HG03064 (cell line): ENCODE data around the gene MTA3.
"Not testable (repeated sequence)": the region's sequence is repeated elsewhere in the genome, so short reads cannot be mapped to it uniquely, and the experiment has no call there.

ENCODE experiments used
- ATAC-seq: cut with Tn5 transposase; IDR thresholded peaks from one replicate; pipeline ENCODE4 v1.9.1; 2021; ENCODE audit warnings: low read depth; ENCODE audit not compliant: unreplicated experiment

The MTA3 gene

DNA sequence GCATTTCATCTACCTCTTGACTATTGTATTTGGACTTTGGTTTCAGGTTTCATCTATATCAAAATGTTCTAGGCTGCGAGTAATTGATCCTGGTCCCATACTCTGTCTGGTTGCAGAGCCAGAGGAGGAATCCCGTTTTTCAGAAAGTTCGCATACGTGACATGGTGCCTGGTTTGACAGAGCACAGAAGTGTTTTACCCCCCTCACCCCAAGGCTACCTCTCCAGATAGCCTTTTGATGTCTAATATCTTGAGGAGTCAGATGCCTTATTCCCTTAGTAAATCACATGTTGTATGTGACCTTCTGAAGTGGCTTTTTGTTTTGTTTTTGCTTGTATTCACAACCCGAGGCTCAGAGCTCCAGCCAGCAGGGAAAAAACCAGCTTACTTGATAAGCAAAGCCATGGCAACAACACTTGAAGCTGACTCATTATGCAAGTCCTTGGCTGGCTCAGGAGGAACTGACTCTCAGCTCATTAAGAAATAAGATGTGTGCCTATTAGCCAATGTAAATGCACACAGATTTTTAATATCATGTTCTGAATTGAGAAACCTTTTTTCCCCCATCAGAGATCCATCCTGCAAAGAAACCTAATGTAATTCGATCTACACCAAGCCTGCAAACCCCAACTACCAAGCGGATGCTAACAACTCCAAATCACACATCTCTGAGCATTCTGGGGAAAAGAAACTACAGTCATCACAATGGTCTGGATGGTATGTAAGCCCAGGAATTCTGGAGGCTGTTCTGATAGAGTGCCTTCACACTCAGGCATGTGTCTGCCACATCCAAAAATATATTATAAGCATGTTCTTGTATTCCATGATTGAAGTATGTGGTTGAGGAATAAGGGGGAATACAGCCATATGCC lies 154.1 kb downstream of the MTA3 start:
- ATAC-seq: peak; percentile 97

DNA sequence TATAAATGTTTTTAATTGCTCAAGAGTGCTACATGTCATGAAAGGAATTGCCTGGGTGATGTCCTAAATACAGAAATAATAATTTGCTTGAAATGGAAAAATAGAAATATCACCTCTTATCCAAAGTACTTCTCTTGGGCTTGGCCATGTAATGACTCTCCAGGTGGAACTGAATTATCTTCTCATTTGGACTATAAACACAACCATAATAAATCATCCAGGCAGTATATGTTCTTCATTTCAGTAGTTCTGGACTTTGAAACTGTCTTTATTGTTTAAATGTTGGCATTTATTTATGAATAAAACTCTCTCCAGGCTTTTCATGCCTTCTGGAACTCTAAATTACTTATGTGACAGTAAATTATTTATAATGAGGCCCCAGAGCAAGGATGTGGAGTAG lies 155.0 kb downstream of the MTA3 start:
- no peak for ATAC-seq

DNA sequence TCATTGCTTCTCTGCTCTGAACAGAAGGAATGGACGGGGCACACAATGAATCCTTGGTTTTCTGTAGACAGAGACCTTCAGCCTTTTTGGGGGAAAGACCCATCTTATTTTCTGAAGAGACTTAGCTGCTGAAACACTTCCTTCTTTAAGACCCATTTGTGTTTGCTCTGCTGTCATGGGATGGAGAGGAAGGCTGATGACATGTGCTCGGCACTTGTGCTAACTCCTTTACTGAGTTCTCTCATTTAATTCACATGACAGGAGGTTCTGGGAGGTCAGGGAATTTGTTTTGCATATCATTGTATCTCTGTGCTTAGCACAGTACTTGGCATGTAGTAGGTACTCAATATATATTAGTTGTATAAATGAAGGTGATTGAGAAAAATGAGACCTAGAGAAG lies 156.5 kb downstream of the MTA3 start:
- no peak for ATAC-seq

DNA sequence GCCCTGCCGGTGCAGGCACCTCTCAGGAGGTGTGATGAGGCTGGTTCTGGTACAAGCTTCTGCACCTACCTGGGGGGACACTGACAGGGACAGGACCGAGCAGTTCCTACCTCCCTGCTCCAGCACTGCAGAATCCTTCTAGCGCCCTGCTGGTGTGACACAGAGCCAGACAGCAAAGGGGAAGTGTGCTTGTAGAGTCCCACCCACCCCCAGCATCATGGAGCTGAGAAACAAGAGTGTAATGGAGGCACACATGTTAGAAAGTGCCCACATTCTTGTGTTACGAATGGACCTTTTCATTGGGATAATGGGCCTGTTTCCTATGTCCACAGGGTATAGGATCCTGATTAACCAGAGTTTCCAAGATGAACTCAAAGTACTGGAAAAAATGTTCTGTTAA lies 157.2 kb downstream of the MTA3 start:
- no peak for ATAC-seq

DNA sequence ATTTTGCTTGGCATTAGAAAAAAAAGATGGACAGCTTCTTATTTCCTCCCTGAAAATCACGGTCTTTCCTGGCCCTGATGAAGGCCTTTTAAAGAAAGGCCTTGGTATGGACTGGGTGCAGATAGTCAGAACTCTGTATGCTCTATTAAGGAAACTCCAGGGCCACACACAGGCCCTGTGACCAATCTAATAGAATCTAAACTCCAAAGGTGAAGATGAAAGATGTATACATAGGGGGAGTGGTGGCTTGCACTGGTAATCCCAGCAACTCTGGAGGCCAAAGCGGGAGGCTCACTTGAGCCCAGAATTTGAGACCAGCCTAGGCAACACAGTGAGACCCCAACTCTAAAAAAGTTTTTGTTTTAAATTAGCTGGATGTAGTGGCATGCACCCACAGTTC lies 158.2 kb downstream of the MTA3 start:
- no peak for ATAC-seq

DNA sequence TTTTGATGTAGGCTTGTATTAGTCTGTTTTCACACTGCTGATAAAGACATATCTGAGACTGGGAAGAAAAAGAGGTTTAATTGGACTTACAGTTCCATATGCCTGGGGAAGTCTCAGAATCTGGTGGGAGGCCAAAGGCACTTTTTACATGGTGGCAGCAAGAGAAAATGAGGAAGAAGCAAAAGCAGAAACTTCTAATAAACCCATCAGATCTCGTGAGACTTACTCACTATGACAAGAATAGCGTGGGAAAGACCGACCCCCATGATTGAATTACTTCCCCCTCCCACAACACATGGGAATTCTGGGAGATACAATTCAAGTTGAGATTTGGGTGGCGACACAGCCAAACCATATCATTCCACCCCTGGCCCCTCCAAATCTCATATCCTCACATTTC lies 162.9 kb downstream of the MTA3 start:
- ATAC-seq: not testable (repeated sequence)

DNA sequence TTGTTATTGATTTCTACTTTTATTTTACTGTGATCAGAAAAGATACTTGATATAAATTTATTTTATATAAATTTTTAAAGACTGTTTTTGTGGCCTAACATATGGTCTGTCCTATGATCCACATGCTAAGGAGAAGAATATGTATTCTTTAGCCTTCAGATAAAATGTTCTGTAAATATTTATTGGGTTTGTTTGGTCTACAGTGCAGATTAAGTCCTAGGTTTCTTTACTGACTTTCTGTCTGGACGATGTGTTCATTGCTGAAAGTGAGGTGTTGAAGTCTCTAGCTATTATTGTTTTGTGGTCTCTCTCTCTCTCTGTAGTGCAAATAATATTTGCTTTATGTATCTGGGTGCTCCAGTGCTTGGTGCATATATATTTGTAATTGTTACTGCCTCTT lies 165.4 kb downstream of the MTA3 start:
- no peak for ATAC-seq

DNA sequence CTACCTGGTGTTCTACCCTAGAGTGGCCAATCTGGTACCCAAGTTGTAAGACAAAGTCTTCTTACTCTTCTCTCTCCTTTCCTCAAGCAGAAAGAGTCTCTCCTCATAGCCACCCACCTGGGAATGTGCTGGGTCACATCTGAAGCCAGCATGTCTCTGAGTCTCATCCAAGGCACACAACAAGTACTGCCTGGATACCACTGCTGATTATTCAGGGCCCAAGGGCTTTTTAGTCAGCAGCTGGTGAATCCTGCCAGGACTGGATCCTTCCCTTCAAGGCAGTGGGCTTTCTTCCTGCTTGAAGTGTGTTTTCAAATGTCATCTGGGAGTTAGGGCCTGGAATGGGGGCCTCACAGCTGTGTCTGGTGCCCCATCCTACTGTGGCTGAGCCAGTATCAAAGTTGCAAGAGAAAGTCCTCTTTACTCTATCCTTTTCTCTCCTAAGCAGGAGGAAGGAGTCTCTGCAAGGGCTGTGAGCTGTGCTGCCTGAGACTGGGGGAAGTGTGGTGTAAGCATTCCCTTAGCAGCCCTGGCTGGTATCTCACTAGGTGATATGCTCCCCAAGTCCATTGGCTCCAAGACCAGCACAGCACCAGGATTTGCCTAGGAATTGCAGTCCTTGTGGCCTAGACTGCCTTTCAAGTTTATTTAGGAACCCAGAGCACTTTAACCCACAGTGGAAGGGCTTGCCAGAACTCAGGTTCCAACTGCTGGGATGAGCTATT lies 168.3 kb downstream of the MTA3 start:
- no peak for ATAC-seq

DNA sequence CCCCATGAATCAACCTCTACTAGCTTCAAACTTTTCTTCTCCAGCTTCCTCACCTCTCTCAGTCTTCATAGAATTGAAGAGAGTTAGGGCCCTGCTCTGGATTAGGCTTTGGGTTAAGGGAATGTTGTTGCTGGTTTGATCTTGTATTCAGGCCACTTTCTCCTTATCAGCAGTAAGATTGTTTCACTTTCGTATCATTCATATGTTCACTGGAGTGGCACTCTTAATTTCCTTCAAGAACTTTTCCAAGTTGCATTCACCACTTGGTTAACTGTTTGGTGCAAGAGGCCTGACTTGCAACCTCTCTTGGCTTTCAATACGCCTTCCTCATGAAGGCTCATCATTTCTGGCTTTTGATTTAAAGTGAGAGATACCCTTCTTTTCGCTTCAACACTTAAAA lies 172.7 kb downstream of the MTA3 start:
- no peak for ATAC-seq

DNA sequence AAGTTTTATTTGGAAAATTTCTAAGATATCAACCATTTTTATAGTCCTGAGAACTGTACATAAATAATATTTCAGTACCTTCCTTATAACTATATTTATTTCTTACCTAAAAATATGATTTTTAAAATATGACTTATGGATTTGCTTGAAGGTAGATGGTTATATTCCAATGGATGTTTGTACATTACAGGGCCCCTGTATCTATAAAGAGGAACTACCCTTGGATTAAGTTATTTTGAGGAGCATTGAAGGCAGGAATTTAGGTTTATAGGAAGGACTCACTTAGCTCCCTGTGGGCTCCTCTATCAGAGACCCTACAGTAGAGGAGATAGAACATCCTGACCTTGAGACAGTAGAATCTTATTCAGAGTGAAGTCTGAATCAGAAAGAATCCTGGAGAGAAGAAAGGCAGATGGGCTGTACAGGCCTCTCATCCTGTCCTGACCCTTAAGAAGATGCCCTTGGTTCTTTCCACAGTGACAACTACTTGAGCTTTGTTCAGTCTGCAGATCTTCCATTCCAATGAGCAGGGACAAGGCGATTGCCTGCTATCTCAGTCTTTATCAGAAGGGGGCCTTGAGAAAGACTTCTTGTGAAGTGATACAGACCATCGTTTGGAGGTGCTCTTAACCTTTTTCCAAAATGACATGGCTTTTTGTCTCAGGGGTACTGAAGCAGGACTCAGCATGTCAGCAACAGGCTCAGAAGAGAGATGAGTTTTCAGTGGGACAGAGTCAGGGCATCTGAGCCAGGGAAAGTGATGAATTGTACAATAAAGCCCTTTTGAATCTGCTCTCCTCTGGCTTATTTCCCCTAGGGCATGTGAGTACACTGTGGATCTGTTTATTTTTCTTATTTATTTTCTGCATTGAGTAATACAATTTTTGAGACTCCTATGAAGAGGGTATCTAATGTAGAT lies 174.6 kb downstream of the MTA3 start:
- ATAC-seq: no peak

DNA sequence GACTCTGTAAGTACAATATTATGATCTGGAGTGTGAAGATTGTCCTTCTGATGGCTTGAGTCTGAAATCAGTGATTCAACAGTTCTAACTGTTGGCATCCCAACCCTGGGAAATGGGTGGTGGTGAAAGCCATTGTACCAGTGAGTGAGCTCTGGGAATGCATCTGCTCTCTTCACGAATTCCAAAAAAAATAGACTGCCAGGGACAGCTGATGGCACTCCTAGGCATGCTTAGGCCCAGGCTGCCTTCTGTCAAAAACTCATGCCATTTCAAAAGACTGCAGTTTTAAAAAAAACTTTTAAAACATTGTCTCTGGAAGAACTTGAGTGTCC lies 175.2 kb downstream of the MTA3 start:
- no peak for ATAC-seq

DNA sequence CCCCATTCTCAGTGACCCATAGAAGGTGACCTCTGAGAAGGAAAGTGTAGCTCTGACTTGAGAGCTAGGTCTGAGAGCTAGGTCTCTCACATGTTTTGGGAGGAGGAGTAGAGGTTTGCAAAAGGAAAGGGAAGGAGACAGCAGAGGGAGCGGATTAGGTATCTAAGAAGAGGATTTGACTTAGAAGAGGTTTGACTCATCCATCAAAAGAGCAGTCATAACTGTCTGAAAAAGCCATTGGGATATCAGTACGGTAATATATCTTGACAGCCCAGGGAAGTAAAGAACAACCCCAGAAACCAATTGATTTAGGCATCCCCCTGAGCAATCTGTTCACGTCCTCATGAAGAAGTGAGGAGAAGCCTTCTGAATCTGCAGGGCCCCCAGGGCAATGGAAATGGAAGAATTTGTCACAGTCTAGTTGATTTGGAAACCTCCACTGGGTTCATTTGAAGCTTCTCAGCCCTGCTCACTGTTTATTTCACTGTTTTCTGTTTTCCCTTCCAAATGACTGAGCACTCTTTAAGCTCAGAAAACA lies 176.2 kb downstream of the MTA3 start:
- no peak for ATAC-seq

DNA sequence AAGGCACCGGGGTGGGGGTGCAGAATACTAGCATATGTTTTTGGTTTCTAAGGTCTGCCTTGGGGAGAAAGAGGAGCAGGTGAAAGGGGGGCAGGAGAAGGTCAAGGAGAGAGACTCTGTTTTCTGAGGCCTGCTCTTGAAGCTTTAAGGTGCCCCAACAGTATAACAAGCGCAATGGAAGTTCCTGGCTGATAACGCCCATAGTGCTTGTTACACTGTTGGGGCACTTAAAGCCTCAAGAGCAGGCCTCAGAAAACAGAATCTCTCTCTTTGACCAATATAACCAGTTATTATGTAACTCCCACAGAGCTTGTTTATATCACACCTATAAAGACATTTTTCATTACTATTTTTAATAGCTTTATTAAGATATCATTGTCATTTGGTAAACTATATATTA lies 179.0 kb downstream of the MTA3 start:
- ATAC-seq: no peak

DNA sequence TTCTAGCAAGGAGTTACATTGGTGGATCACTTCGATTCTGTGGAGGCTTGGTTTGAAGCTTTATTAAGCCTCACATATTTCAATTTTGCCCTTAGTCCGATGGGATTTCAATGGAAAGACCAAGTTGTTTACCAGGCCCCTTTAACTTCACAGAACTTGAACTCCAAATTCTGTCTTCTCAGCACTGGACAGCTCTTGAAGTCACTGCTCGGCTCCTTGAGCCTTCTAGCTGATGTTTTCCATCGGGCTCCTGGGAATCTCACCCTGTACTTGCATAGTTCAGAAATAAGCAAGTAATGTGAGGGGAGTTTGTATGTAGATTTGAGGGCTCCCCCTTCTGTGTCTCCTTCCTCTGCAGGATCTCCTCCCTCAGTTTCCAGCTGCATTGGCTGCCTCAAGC lies 180.4 kb downstream of the MTA3 start:
- no peak for ATAC-seq

DNA sequence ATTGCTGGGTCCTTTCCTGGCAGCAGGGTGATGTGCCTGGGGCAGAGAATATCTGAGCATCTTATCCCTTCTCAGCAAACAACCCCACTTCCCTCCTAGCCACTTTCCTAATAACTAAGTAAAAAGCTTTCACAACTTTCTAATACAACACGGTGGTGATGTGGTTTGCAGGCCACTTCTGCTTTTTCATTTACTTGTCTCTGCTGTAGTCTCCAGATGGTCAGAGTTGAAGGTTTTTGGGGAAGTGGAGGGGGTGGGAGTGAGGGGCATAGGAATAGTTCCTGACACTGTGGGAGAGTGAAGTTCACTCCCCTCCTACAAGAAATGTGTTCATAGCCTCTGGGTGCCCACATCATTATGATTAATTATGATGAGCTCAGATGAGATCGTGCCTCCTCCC lies 183.9 kb downstream of the MTA3 start:
- peak; percentile 36 for ATAC-seq

DNA sequence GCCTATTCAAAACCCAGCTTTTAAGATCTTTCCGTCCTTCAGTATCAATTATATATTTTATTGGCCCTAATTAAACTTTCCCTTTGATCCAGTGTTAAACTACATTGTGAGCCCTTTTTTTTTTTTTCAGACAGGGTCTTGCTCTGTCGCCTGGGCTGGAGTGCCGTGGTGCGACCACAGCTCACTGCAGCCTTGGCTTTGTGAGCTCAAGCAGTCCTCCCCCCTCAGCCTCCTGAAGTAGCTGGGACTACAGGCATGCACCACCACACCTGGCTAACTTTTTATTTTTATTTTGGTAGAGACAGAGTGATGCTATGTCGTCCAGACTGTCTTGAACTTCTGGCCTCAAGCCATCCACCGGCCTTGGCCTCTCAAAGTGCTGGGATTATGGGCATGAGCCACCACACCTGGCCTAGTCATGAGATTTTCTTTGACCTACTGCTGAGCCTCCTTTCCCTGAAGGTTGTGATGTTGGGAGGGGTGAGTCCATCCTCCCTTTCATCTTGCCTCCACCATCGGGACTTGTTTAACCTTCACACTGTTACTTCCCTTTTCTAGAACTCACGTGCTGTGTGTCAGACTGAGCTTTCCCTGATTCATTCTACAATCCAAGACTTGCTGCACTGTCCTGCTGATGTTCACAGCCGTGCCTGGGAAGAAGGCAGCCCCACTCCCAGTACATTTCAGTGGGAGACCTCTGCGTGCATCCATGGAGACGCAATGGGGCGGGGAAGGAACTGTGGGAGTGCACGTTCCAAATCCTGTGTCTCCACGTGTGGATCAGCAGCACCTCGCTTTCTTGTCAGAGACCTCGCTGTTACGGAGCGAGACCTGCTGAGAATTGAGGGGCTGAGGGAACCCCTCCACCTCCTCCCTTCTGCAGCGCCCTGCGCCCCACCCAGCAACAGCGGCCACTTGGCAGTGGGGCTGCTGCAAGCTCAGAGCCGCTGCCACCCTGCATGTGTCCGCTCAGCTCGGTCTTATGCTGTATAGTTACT lies 184.7 kb downstream of the MTA3 start:
- ATAC-seq: no peak

DNA sequence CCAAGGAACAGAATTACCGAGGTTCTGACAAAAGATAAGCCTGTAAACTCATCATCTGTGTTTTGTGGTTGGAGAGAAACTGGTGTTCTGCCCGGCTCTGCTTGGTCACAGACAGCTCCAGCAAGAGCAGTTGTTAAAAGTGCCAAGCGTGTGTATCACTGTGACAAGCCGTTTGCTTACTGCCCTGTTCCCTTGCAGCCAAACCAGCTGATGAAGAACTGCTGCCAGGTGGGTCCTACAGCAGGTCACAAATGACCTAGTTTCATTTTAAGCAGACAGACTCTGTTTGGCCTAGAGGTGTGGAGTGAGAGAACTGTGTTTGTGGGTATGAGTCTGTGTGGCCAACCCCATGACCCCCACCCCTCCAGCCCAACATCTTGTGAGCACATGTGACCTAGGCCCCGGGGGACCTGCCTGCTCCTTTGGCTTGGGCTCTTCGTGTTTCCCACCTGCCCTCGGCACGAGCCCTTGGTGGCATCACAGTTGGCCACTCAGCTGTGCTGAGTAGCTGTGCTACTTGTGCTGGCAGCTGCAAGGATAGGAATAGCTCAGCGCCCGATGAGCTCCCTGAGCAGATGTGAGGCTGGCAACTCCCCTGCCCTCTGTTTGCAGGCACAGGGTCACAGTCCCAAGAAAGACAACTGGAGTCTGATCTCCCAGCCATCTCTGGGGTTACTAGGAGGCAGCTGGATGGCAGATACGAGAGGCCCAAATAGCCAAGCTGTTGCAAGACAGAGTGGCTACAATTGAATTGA lies 185.8 kb downstream of the MTA3 start:
- ATAC-seq: peak; percentile 59

DNA sequence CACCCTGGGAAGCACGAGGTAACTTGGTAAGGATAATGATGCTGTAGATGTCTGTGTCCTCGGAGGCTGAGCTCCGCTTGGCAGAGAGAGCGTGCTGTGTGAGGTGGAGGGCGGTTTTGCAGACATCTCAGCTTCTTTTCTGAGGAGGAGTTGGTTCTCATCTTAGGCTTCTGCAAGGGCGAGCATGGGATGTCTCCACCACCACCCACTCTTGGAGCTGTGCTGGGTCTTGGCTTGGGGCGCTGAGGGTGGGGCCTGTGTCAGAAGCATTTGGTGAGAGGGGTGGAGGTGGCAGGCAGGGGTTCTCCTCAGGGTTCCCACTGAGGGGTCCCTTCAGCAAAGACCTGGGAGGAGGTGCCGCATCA lies 186.3 kb downstream of the MTA3 start:
- no peak for ATAC-seq
